Measurements from ENCODE around the gene C1QTNF9.
"Not testable (repeated sequence)": the region's sequence is repeated elsewhere in the genome, so short reads cannot be mapped to it uniquely, and the experiment has no call there.

Gene C1QTNF9, protein sequence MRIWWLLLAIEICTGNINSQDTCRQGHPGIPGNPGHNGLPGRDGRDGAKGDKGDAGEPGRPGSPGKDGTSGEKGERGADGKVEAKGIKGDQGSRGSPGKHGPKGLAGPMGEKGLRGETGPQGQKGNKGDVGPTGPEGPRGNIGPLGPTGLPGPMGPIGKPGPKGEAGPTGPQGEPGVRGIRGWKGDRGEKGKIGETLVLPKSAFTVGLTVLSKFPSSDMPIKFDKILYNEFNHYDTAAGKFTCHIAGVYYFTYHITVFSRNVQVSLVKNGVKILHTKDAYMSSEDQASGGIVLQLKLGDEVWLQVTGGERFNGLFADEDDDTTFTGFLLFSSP

GRCh38 chr13:24309300-24309699, at the start of gene C1QTNF9:
Gene C1QTNF9, plus strand, starts transcription at chr13:24309580. Its CDS starts 6,424 bp downstream, at chr13:24316004.
- CTCF ChIA-PET; H3K4me3 ChIP-seq (ENCODE audit: low read depth, low read length); H3K36me3 ChIP-seq (ENCODE audit: control insufficient read depth in 2 of 2, insufficient read depth in 1 of 2, low read length in 2 of 2); H3K27ac ChIP-seq (ENCODE audit: extremely low read depth, low read depth, low read length); H3K9me3 ChIP-seq (ENCODE audit: control insufficient read depth, insufficient read depth, low read depth, low read length); H3K4me1 ChIP-seq (ENCODE audit: control insufficient read depth, insufficient read depth, low read length): not testable (repeated sequence)
- POLR2A ChIA-PET, result interaction anchor here (0.7 kb wide), 1 partner anchor 45 kb away, joined by 4 read pairs; no protein-coding TSS in a partner anchor

DNA sequence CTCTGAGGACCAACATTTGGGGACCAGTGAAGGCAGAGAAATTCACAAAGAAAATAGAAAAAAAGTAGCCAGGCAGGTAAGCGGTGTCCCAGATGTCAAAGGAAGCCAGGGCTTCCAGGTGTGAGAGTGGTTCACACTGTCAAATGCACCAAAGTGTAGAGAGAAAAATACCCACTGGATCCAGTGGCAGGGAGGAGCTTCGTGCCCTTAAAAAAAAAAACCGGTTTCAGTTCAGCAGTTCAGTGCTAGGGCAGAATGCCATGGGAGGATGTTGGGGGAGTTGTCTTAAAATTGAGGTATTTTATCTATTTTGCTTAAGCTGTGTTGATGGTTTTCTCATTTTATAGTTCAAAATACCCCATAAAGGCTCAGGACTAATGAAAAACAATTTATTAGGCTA, 47.8 kb upstream of the C1QTNF9 start:
- no peaks in the 10 kb centered on the region for H3K9me3 ChIP-seq (ENCODE audit: control insufficient read depth, insufficient read depth, low read depth, low read length)
- no peak overlapping the region for H3K4me3 ChIP-seq (ENCODE audit: low read depth, low read length)
- ChIA-PET POLR2A (no interaction called here), CTCF (interaction anchor here (0.6 kb wide), 1 partner anchor 100 kb away, joined by 3 read pairs; no protein-coding TSS in a partner anchor)
- H3K27ac ChIP-seq (ENCODE audit: extremely low read depth, low read depth, low read length), result no peak overlapping the region
- no peak for TF ChIP-seq ZBTB20 (tag by site-specific recombination; IDR thresholded peaks at IDR 0.05)
- no peak for TF ChIP-seq KLF9 (tag by site-specific recombination; IDR thresholded peaks at IDR 0.05; ENCODE audit: low read depth)
- TF ChIP-seq ZBTB48 (tag by site-specific recombination; IDR thresholded peaks at IDR 0.05), result no peak
- no peak for TF ChIP-seq ZSCAN30 (tag by site-specific recombination; IDR thresholded peaks at IDR 0.05)
- TF ChIP-seq ZBTB21 (tag by site-specific recombination; IDR thresholded peaks at IDR 0.05), result no peak
- no peak for TF ChIP-seq ZNF473 (tag by site-specific recombination; IDR thresholded peaks at IDR 0.05)
- TF ChIP-seq, protein P1, sequence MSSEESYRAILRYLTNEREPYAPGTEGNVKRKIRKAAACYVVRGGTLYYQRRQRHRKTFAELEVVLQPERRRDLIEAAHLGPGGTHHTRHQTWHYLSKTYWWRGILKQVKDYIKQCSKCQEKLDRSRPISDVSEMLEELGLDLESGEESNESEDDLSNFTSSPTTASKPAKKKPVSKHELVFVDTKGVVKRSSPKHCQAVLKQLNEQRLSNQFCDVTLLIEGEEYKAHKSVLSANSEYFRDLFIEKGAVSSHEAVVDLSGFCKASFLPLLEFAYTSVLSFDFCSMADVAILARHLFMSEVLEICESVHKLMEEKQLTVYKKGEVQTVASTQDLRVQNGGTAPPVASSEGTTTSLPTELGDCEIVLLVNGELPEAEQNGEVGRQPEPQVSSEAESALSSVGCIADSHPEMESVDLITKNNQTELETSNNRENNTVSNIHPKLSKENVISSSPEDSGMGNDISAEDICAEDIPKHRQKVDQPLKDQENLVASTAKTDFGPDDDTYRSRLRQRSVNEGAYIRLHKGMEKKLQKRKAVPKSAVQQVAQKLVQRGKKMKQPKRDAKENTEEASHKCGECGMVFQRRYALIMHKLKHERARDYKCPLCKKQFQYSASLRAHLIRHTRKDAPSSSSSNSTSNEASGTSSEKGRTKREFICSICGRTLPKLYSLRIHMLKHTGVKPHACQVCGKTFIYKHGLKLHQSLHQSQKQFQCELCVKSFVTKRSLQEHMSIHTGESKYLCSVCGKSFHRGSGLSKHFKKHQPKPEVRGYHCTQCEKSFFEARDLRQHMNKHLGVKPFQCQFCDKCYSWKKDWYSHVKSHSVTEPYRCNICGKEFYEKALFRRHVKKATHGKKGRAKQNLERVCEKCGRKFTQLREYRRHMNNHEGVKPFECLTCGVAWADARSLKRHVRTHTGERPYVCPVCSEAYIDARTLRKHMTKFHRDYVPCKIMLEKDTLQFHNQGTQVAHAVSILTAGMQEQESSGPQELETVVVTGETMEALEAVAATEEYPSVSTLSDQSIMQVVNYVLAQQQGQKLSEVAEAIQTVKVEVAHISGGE (tag by site-specific recombination; conservative IDR thresholded peaks at IDR 0.05; ENCODE audit: low read depth), result no peak
- TF ChIP-seq IKZF3 (tag by site-specific recombination; IDR thresholded peaks at IDR 0.05), result no peak
- no peak for TF ChIP-seq ZNF398 (tag by site-specific recombination; IDR thresholded peaks at IDR 0.05)
- no peak for TF ChIP-seq ZNF501 (tag by site-specific recombination; IDR thresholded peaks at IDR 0.05)
- no peak for TF ChIP-seq BCL6B (tag by site-specific recombination; IDR thresholded peaks at IDR 0.05)
- TF ChIP-seq GLI2 (tag by site-specific recombination; IDR thresholded peaks at IDR 0.05; ENCODE audit: borderline replicate concordance, low read depth), result no peak
- no peak for TF ChIP-seq MYNN (tag by site-specific recombination; IDR thresholded peaks at IDR 0.05; ENCODE audit: borderline replicate concordance)
- TF ChIP-seq ZNF623 (tag by site-specific recombination; IDR thresholded peaks at IDR 0.05), result no peak
- TF ChIP-seq ZNF768 (tag by site-specific recombination; IDR thresholded peaks at IDR 0.05), result no peak
- TF ChIP-seq, protein P2, sequence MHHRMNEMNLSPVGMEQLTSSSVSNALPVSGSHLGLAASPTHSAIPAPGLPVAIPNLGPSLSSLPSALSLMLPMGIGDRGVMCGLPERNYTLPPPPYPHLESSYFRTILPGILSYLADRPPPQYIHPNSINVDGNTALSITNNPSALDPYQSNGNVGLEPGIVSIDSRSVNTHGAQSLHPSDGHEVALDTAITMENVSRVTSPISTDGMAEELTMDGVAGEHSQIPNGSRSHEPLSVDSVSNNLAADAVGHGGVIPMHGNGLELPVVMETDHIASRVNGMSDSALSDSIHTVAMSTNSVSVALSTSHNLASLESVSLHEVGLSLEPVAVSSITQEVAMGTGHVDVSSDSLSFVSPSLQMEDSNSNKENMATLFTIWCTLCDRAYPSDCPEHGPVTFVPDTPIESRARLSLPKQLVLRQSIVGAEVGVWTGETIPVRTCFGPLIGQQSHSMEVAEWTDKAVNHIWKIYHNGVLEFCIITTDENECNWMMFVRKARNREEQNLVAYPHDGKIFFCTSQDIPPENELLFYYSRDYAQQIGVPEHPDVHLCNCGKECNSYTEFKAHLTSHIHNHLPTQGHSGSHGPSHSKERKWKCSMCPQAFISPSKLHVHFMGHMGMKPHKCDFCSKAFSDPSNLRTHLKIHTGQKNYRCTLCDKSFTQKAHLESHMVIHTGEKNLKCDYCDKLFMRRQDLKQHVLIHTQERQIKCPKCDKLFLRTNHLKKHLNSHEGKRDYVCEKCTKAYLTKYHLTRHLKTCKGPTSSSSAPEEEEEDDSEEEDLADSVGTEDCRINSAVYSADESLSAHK (tag by site-specific recombination; IDR thresholded peaks at IDR 0.05), result no peak
- TF ChIP-seq ZNF112 (tag by site-specific recombination; IDR thresholded peaks at IDR 0.05), result no peak
- H3K36me3 ChIP-seq (ENCODE audit: control insufficient read depth in 2 of 2, insufficient read depth in 1 of 2, low read length in 2 of 2), result no peaks in the 10 kb centered on the region
- H3K4me1 ChIP-seq (ENCODE audit: control insufficient read depth, insufficient read depth, low read length), result no peaks in the 10 kb centered on the region

Measured in HEK293 (cell line).